Stomach (tissue), 9 donors: ENCODE data around the gene DOCK4. TPM values are rescaled to one million over a fixed set of nuclear protein-coding genes. Genes with fewer than 3 reads are reported as not detected.

Source experiments
- DNase-seq, 2 donors: peaks; one replicate each; pipeline versions ENCODE4 v3.0.0 to v3.0.0-alpha.2; 2013 to 2019
- H3K27ac ChIP-seq, 5 donors: fragments of 200-600 bp in 4 of 5; sonication (generic) in 4 of 5; one replicate each; pipeline ENCODE4 v1.5.1; 2013 to 2019; ENCODE audit warnings: mild to moderate bottlenecking in 1 of 5, moderate library complexity in 1 of 5
- H3K27me3 ChIP-seq, 3 donors: fragments of 200-600 bp; sonication (generic); one replicate each; pipeline ENCODE4 v1.5.1; 2017 to 2019; ENCODE audit warnings: mixed run types in 1 of 3
- H3K36me3 ChIP-seq, 4 donors: fragments of 200-600 bp; sonication (generic); 1 replicate in 3 of 4; 2 replicates in 1 of 4; pipeline ENCODE4 v1.5.1; 2016 to 2019
- H3K4me1 ChIP-seq, 4 donors: fragments of 200-600 bp; sonication (generic); one replicate each; pipeline ENCODE4 v1.5.1; 2016 to 2019
- H3K4me3 ChIP-seq, 4 donors: fragments of 200-600 bp; sonication (generic) in 3 of 4; one replicate each; pipeline ENCODE4 v1.5.1; 2016 to 2019; ENCODE audit warnings: mild to moderate bottlenecking in 1 of 4
- H3K9me3 ChIP-seq, 4 donors: fragments of 200-600 bp; sonication (generic); one replicate each; pipeline ENCODE4 v1.5.1; 2016 to 2019
- CTCF ChIP-seq, 7 experiments: fragments of 450-650 bp in 4 of 7; fragments of 200-600 bp in 3 of 7; sonication (generic) in 3 of 7; IDR thresholded peaks; one replicate each; pipeline ENCODE4 v1.5.1; 2016 to 2019; ENCODE audit warnings: antibody characterized with exemption in 7 of 7, control low read depth in 2 of 7, mild to moderate bottlenecking in 1 of 7
- EP300 ChIP-seq: sonication (generic); formaldehyde crosslinking; IDR thresholded peaks from one replicate; pipeline ENCODE4 v1.6.1; 2017; ENCODE audit warnings: antibody characterized with exemption
- POLR2A ChIP-seq, 4 donors: fragments of 450-650 bp; IDR thresholded peaks; one replicate each; pipeline ENCODE4 v1.6.1; 2016; ENCODE audit warnings: antibody characterized with exemption in 4 of 4, control low read depth in 2 of 4, mild to moderate bottlenecking in 1 of 4, moderate library complexity in 1 of 4
- POLR2AphosphoS5 ChIP-seq, 3 donors: sonication (generic); formaldehyde crosslinking; IDR thresholded peaks; one replicate each; pipeline ENCODE4 v1.6.1; 2016; ENCODE audit warnings: antibody characterized with exemption in 3 of 3
- WGBS, 5 donors: extraction: QIAGEN DNeasy Blood & Tissue Kit in 3 of 5; methylation state at CpG; one replicate each; pipeline versions ENCODE4 v1.1.5 to v1.1.7; 2013 to 2018; 5-methylcytosine and 5-hydroxymethylcytosine counted together
- intact Hi-C: fragments of 100-400 bp; cut with DNase I; formaldehyde crosslinking; loops from one replicate; pipeline ENCODE4 v1.15.1; 2023; ENCODE audit warnings: low total_unique reads
- polyA plus RNA-seq, 3 donors: library from polyadenylated mRNA; stranded (reverse); fragments of 200-250 nt; gene quantifications; one replicate each; pipeline ENCODE4 v1.2.3, GENCODE V29; 2013
- total RNA-seq, 5 donors: library from RNA; depleted of rRNA; stranded (reverse); fragments of >200 nt; gene quantifications; one replicate each; pipeline versions ENCODE4 v1.1.0 to v1.2.3, GENCODE V29; 2014 to 2016
- donor health status: healthy with polysubstance abuse.
- donor health status: Bipolar disorder and iron deficiency.
- donor health status: healthy.

The DOCK4 gene
- total and polyA plus RNA-seq, 8 donors = 1.1 to 54.9 (median 16.4) TPM

- no peak for TF ChIP-seq CTCF (IDR thresholded peaks at IDR 0.05)
- no peak overlapping the region for H3K4me3 ChIP-seq
- H3K9me3 ChIP-seq = no peaks in the 10 kb centered on the region
- peaks cover 0 to 11% (median 3%) of the 10 kb centered on the region in 4 donors for H3K36me3 ChIP-seq
- intact Hi-C loops = no loop called here
- 49 to 76% (median 60%) methylated on average over 3 of the region's 3 CpGs for WGBS, 5 donors
- no peak overlapping the region for H3K27ac ChIP-seq
- no peak for DNase-seq
- no peaks in the 10 kb centered on the region for H3K27me3 ChIP-seq
- no peaks in the 10 kb centered on the region for H3K4me1 ChIP-seq
Measured at GRCh38 chr7:111785076-111785475, 421.1 kb downstream of the DOCK4 start.

DNA sequence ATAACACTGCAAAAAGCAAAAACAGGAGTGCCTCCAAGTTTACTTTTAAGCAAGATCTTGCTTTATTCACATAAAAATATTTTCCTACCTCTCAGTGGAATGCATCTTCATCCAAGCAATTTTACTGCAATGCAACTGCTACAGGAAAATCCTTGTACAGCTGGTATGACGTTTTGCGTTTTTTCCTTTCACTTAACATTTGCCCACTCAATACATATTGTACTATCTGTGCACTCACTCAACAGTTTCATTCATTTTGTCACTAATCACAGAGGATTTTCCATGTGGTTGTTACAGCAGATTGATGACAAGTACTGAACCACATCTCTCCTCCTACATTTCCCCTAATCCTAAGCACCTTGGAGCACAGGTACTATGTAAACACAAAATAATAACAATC is 421.9 kb downstream of the DOCK4 start:
- TF ChIP-seq CTCF (IDR thresholded peaks at IDR 0.05) (no peak), POLR2A (IDR thresholded peaks at IDR 0.05) (no peak), EP300 (no peak), POLR2AphosphoS5 (IDR thresholded peaks at IDR 0.05) (no peak)
- no peaks in the 10 kb centered on the region for H3K9me3 ChIP-seq
- no peak overlapping the region for H3K27ac ChIP-seq
- no peaks in the 10 kb centered on the region for H3K4me1 ChIP-seq
- H3K36me3 ChIP-seq = peaks cover 0 to 4% (median 0%) of the 10 kb centered on the region in 4 donors
- DNase-seq = no peak
- no peaks in the 10 kb centered on the region for H3K27me3 ChIP-seq
- H3K4me3 ChIP-seq = no peak overlapping the region
- 41 to 71% (median 55%) methylated on average over 2 of the region's 2 CpGs for WGBS, 5 donors
- intact Hi-C loops = no loop called here

- no peak overlapping the region for H3K27ac ChIP-seq
- no peaks in the 10 kb centered on the region for H3K27me3 ChIP-seq
- H3K4me3 ChIP-seq = no peak overlapping the region
- no peak for DNase-seq
- peaks cover 0 to 4% (median 0%) of the 10 kb centered on the region in 4 donors for H3K36me3 ChIP-seq
- no peaks in the 10 kb centered on the region for H3K4me1 ChIP-seq
- no peaks in the 10 kb centered on the region for H3K9me3 ChIP-seq
- intact Hi-C loops = no loop called here
- 81 to 92% (median 87%) methylated on average over 5 of the region's 5 CpGs for WGBS, 5 donors
- TF ChIP-seq CTCF (IDR thresholded peaks at IDR 0.05) (no peak), POLR2A (IDR thresholded peaks at IDR 0.05) (no peak), POLR2AphosphoS5 (IDR thresholded peaks at IDR 0.05) (no peak), EP300 (no peak)
Measured at GRCh38 chr7:111783854-111784253, 422.3 kb downstream of the DOCK4 start.

DNA sequence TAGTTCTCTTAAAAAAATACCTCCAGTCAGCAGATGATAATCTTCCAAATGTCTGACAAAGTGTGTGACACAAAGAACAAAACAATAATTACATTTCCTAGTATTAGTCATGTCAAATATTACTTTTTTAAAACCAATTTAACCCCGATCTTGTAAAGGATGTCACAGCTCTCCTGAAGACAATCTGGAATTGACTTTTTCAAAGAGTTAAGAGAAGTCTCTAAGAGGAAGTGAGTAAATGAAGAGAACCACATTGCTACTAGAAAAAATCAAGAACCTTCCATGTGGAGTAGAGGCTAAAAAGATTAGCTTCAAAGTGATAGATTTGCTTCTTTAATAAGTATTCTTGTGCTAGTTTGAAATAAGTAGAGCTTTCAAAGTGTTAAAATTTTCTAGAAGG is 425.7 kb downstream of the DOCK4 start:
- no peak for DNase-seq
- Histone ChIP-seq H3K9me3 (peaks cover 0 to 17% (median 13%) of the 10 kb centered on the region in 4 donors), H3K4me3 (no peak overlapping the region), H3K27me3 (no peaks in the 10 kb centered on the region), H3K27ac (no peak overlapping the region), H3K36me3 (peaks cover 0 to 30% (median 9%) of the 10 kb centered on the region in 4 donors), H3K4me1 (no peaks in the 10 kb centered on the region)
- WGBS, 5 donors = 64 to 84% (median 75%) methylated on average over 1 of the region's 1 CpG
- no peak for TF ChIP-seq POLR2A (IDR thresholded peaks at IDR 0.05)
- TF ChIP-seq CTCF (IDR thresholded peaks at IDR 0.05) = no peak
- TF ChIP-seq EP300 = no peak
- TF ChIP-seq POLR2AphosphoS5 (IDR thresholded peaks at IDR 0.05) = no peak
- intact Hi-C loops = no loop called here
